LNCAP (cell line): ENCODE results near the gene WDFY2.

Experiments used
- TF ChIP-seq, protein P1 (sequence below): fragments of 450-650 bp; IDR thresholded peaks from 2 replicates; pipeline ENCODE4 v1.5.1; 2017; ENCODE audit warnings: mild to moderate bottlenecking

Gene WDFY2

DNA sequence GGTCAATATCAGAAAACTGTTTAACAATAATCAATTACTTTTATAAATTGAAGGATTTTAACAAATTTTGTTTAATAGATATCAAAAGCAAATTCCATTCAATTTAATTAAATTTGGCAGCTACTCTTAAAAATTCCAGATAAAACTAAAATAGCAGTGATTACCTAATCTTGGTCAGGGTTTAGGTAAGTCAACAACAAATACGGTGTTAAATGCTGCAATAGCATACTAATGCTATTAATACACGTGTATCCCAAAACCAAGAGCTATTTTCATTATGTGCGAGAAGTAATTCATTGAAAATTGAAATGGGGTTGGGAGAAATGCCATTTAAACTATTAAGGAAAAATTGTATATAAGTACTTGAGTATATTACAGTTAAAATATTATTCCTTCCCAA lies 114.1 kb downstream of the WDFY2 start:
- TF ChIP-seq, protein P1, sequence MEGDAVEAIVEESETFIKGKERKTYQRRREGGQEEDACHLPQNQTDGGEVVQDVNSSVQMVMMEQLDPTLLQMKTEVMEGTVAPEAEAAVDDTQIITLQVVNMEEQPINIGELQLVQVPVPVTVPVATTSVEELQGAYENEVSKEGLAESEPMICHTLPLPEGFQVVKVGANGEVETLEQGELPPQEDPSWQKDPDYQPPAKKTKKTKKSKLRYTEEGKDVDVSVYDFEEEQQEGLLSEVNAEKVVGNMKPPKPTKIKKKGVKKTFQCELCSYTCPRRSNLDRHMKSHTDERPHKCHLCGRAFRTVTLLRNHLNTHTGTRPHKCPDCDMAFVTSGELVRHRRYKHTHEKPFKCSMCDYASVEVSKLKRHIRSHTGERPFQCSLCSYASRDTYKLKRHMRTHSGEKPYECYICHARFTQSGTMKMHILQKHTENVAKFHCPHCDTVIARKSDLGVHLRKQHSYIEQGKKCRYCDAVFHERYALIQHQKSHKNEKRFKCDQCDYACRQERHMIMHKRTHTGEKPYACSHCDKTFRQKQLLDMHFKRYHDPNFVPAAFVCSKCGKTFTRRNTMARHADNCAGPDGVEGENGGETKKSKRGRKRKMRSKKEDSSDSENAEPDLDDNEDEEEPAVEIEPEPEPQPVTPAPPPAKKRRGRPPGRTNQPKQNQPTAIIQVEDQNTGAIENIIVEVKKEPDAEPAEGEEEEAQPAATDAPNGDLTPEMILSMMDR, result no peak

DNA sequence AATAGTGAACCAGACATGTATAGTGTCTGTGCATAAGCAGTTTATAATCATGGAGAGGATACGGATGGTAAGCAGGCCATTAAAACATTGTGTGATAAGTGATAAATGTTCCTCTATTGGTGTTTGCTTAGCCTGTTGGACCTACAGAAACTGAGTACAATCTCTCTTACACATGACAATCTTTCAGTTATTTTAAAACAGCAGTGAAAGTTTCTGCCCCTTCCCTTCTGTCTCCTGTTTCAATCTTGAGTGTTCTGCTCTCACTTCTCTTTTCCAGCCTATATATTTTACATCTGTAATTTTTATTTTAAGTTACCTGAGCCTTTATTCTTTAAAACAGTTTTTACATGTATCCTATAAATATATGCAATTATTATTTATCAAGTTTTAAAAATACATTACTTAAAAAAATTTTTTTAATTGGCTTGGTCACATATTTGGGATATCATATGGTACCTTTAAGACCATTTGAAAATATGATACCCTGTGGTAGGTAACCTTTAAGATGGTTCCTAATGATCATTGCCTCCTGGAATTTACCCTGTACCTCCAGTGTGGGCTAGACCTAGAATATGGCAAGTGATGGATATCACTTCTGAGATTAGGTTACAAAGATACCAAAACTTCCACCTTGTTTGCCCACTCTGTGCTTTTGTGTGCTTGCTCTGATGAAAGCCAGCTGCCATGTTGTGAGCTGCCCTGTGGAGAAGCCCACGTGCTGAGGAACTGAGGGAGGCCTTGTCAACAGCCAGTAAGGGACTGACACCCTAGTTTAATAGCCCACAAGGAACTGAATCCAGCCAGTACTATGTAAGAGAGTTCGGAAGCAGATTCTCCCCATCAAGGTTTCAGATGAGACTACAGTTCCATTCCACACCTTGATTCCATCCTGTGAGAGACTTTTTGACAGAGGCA lies 120.4 kb downstream of the WDFY2 start:
- TF ChIP-seq, protein P1, result no peak

DNA sequence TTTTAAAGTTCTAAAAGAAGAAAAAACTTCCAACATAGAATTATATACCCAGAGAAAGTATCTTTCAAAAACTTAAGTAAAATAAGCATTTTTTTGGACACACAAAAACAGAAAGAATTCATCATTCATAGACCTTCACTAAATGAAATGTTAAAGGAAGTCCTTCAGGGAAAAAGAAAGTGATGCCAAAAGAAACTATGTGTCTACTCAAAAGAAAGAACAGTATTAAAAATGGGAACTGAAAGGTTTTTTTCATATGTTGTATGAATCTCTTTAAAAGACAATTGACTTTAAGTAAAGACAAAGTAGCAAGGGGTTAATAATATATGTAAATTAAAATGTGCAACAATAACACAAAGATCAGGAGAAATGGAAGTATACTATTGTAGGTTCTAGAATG lies 123.2 kb downstream of the WDFY2 start:
- TF ChIP-seq, protein P1, result no peak

DNA sequence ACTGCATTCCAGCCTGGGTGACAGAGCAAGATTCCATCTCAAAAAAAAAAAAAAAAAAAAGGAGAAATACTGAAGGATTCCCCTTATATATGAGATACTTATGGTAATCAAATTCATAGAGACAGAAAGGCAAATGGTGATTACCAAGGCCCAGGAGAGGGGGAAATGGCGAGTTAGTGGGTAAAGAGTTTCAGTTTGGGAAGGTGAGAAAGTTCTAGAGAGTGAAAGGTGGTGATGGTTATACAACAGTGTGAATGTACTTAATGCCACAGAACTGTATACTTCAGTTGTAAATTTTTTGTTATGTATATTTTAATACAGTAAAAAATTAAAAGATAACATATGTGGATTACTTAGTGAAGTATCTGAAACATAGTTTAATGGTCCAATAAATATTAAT lies 129.5 kb downstream of the WDFY2 start:
- TF ChIP-seq, protein P1, result no peak

DNA sequence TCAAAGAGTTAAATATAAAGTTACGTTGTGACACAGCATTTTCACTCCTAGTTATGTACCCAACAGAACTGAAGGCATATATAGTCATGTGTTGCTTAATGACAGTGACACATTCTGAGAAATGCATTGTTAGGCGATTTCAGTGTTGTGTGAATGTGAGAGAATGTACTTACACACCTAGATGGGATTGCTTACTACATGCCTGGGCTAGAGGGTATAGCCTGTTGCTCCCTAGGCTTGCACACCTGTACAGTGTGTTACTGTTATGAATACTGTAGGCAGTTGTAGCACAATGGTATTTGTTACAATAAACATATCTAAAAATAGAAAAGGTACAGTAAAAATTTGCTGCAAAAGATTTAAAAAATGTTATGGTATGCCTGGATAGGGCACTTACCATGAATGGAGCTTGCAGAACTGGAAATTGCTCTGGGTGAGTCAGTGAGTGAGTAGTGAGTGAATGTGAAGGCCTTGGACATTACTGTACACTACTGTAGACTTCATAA lies 130.5 kb downstream of the WDFY2 start:
- TF ChIP-seq, protein P1, result no peak

DNA sequence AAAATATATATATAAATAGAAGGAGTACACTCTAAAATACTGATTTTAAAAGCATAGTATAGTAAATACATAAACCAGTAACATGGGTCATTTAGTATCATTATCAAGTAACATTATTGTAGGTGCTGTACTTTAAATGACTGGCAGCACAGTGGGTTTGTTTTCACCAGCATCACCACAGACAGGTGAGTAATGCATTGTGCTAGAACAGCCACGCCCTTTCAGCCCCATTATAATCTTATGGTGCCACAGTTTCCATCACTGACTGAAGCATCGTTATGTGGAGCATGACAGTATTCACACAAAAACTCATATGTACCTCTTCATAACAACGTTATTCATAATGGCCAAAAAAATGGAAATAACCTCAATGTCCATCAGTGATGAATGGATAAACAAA lies 131.4 kb downstream of the WDFY2 start:
- TF ChIP-seq, protein P1, result no peak

DNA sequence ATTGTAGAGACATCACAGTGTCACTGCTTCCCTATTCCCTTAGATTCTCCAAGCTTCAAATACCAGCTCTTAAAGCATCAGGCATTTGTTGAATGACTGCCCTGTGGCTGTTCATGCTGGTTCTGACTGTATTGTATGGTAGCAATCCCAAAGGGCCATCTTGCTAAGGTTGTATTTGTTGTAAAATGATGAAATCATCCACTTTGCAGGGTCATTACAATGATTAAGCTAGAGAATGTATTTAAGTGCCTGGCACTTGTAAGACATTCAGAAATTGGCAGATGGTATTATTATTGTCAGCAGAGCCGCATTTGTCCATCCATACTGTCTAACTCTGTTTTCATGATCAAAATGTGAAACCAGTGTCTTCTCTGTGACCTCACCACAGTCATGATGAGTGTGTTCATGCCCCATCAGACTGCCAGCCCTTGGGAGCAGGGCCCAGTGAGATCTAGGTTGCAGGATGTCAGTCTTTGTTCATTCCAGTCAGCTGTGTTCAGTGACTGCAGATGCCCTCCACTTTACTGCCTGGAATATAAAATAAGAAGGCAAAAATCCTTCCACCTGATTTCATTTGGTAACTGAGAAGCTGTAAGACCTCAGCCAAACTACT lies 133.6 kb downstream of the WDFY2 start:
- TF ChIP-seq, protein P1, result no peak
